HepG2 (cell line): ENCODE data around the gene LCLAT1. TPM values are rescaled to one million over a fixed set of nuclear protein-coding genes. Genes with fewer than 3 reads are reported as not detected.

ENCODE experiments used
- ATAC-seq: fragments of 200-7000 bp; cut with Tn5 transposase; 3 replicates; pipeline ENCODE4 v1.9.1; 2020; ENCODE audit warnings: mild to moderate bottlenecking, moderate library complexity
- BruUV-seq: library from RNA; stranded (reverse); fragments of 400-500 nt; replicated peaks from 2 replicates; lab custom pipeline; 2021; lab: Mats Ljungman, UMichigan
- CTCF ChIA-PET: fragments of 300-600 bp; formaldehyde crosslinking; extraction: SDS; loops from one replicate; lab custom pipeline; 2021; ENCODE audit warnings: low total read pairs, inconsistent platforms, low intra/inter-chr PET ratio; lab: Yijun Ruan, JAX
- POLR2A ChIA-PET: fragments of 350-600 bp; sonication (Branson Sonifier 250); formaldehyde crosslinking; loops from one replicate; lab custom pipeline; 2020; ENCODE audit warnings: antibody characterized with exemption, inconsistent platforms; lab: Yijun Ruan, JAX
- DNase-seq: peaks from one replicate; pipeline ENCODE4 v3.0.0-alpha.2; 2015; ENCODE audit warnings: low spot score
- FAIRE-seq: peaks from 3 replicates; lab custom pipeline; 2011; peaks lifted over from hg19 to GRCh38; lab: Jason Lieb, UNC
- H2AFZ ChIP-seq: one replicate; pipeline ENCODE4 v1.6.1; 2011; ENCODE audit warnings: low read length, inconsistent platforms
- H3K27ac ChIP-seq: fragments of 300-600 bp; 3 replicates; pipeline ENCODE4 v1.8.0; 2011; ENCODE audit warnings: mixed run types, mild to moderate bottlenecking, mixed read lengths, low read length, inconsistent platforms; ENCODE audit not compliant: insufficient read depth; ENCODE audit errors: extremely low read length
- H3K27me3 ChIP-seq, 2 experiments: fragments of 200-600 bp in 1 of 2; 2 replicates in 1 of 2; 3 replicates in 1 of 2; pipeline versions ENCODE4 v1.6.0 to v1.8.0; 2011; ENCODE audit warnings: low read length in 2 of 2, mild to moderate bottlenecking in 2 of 2, moderate library complexity in 2 of 2, inconsistent platforms in 1 of 2; ENCODE audit not compliant: insufficient read depth in 2 of 2, control insufficient read depth in 1 of 2
- H3K36me3 ChIP-seq, 2 experiments: fragments of 200-600 bp in 1 of 2; replicated peaks in 1 of 2; 2 replicates in 1 of 2; 3 replicates in 1 of 2; pipeline versions ENCODE4 v1.5.1 to v1.8.0; 2011; ENCODE audit warnings: low read length in 2 of 2, inconsistent platforms in 1 of 2; ENCODE audit not compliant: insufficient read depth in 2 of 2, control insufficient read depth in 1 of 2
- H3K4me1 ChIP-seq: 2 replicates; pipeline ENCODE4 v1.5.1; 2012; ENCODE audit warnings: low read length, inconsistent platforms; ENCODE audit not compliant: insufficient read depth
- H3K4me2 ChIP-seq: 2 replicates; pipeline ENCODE4 v1.6.0; 2011; ENCODE audit warnings: low read depth, low read length, inconsistent platforms
- H3K4me3 ChIP-seq, 3 experiments: fragments of 200-600 bp in 1 of 3; sonication (generic), shearing (Covaris generic) in 1 of 3; replicated peaks in 1 of 3; 2 replicates each; pipeline ENCODE4 v1.5.1; 2011 to 2016; ENCODE audit warnings: low read length in 3 of 3, inconsistent platforms in 2 of 3, low read depth in 2 of 3, mild to moderate bottlenecking in 2 of 3, control low read depth in 1 of 3, mixed read lengths in 1 of 3; ENCODE audit not compliant: insufficient read depth in 1 of 3
- H3K79me2 ChIP-seq: one replicate; pipeline ENCODE4 v1.6.1; 2011; ENCODE audit warnings: low read length, inconsistent platforms; ENCODE audit not compliant: insufficient read depth
- H3K9ac ChIP-seq: 2 replicates; pipeline ENCODE4 v1.6.0; 2011; ENCODE audit warnings: mild to moderate bottlenecking, low read depth, low read length, inconsistent platforms; ENCODE audit not compliant: insufficient read depth
- H3K9me3 ChIP-seq: 2 replicates; pipeline ENCODE4 v1.5.1; 2012; ENCODE audit warnings: mild to moderate bottlenecking, low read length
- H4K20me1 ChIP-seq: 2 replicates; pipeline ENCODE4 v1.6.0; 2011; ENCODE audit warnings: inconsistent platforms, mild to moderate bottlenecking, low read length, moderate library complexity; ENCODE audit not compliant: insufficient read depth
- ARHGAP35 ChIP-seq: sonication (generic); formaldehyde crosslinking; IDR thresholded peaks from 2 replicates; pipeline ENCODE4 v1.9.0; 2022; ENCODE audit warnings: mild to moderate bottlenecking, inconsistent platforms, moderate library complexity, missing genetic modification reagents, borderline replicate concordance
- CHD2 ChIP-seq: IDR thresholded peaks from 2 replicates; pipeline ENCODE4 v1.6.1; 2011; ENCODE audit warnings: low read depth, low read length, improper control_type of control experiment
- GTF2F1 ChIP-seq: fragments of 150-350 bp; IDR thresholded peaks from 2 replicates; pipeline ENCODE4 v1.6.1; 2014; ENCODE audit warnings: low read length
- HDAC6 ChIP-seq: fragments of 200-600 bp; sonication (generic); IDR thresholded peaks from 2 replicates; pipeline ENCODE4 v1.7.0; 2017; ENCODE audit warnings: mild to moderate bottlenecking, antibody characterized with exemption, low read length, low read depth
- IRF2 ChIP-seq: IDR thresholded peaks from 2 replicates; pipeline ENCODE4 v1.6.1; 2018; ENCODE audit warnings: missing genetic modification reagents, missing compliant biosample characterization
- PCBP1 ChIP-seq: fragments of 200-400 bp; formaldehyde crosslinking; IDR thresholded peaks from 2 replicates; pipeline ENCODE4 v1.6.1; 2017; ENCODE audit warnings: mild to moderate bottlenecking, low read depth, low read length, borderline replicate concordance
- PHF20 ChIP-seq: sonication (generic); formaldehyde crosslinking; IDR thresholded peaks from 2 replicates; pipeline ENCODE4 v1.5.0; 2020; ENCODE audit warnings: mild to moderate bottlenecking, missing genetic modification reagents
- RARG ChIP-seq: sonication (generic); formaldehyde crosslinking; IDR thresholded peaks from 2 replicates; pipeline ENCODE4 v1.4.0; 2020; ENCODE audit warnings: low read depth, mild to moderate bottlenecking, missing genetic modification reagents
- RCOR2 ChIP-seq: IDR thresholded peaks from 2 replicates; pipeline ENCODE4 v1.6.1; 2016; ENCODE audit warnings: missing biosample characterization, missing genetic modification reagents
- XRCC5 ChIP-seq: fragments of 200-400 bp; formaldehyde crosslinking; optimal IDR thresholded peaks from 2 replicates; pipeline ENCODE3; 2017; ENCODE audit warnings: mild to moderate bottlenecking, low read length
- ZBTB3 ChIP-seq: sonication (generic); formaldehyde crosslinking; IDR thresholded peaks from 2 replicates; pipeline ENCODE4 v1.4.0; 2020; ENCODE audit warnings: low read depth, mild to moderate bottlenecking, moderate library complexity, missing genetic modification reagents, borderline replicate concordance
- ZBTB7B ChIP-seq: sonication (generic); formaldehyde crosslinking; IDR thresholded peaks from 2 replicates; pipeline ENCODE4 v1.4.0; 2020; ENCODE audit warnings: missing genetic modification reagents
- ZNF20 ChIP-seq: sonication (generic); formaldehyde crosslinking; IDR thresholded peaks from 2 replicates; pipeline ENCODE4 v1.4.0; 2020; ENCODE audit warnings: mild to moderate bottlenecking, moderate library complexity, missing genetic modification reagents
- ZNF768 ChIP-seq: sonication (generic); formaldehyde crosslinking; IDR thresholded peaks from 2 replicates; pipeline ENCODE4 v1.4.0; 2020; ENCODE audit warnings: missing genetic modification reagents
- ZNF841 ChIP-seq: sonication (generic); formaldehyde crosslinking; IDR thresholded peaks from 2 replicates; pipeline ENCODE4 v1.8.1; 2023; ENCODE audit warnings: missing genetic modification reagents, borderline replicate concordance
- ZSCAN30 ChIP-seq: sonication (generic); formaldehyde crosslinking; IDR thresholded peaks from 2 replicates; pipeline ENCODE4 v1.5.0; 2020; ENCODE audit warnings: mild to moderate bottlenecking, missing genetic modification reagents
- in situ Hi-C: cut with HindIII; loops from 2 replicates; pipeline ENCODE4 v1.10.0; 2017; ENCODE audit warnings: low pct_unique_long_range_greater_than_20kb; ENCODE audit not compliant: extremely low pct_ligation_motif_present
- intact Hi-C: fragments of 100-400 bp; cut with micrococcal nuclease; formaldehyde crosslinking; loops from one replicate; pipeline ENCODE4 v1.10.0; 2022; ENCODE audit not compliant: unreplicated experiment
- polyA plus RNA-seq, 8 experiments: library from polyadenylated mRNA; depleted of rRNA in 3 of 8; stranded (reverse) in 7 of 8; unstranded in 1 of 8; fragments of >200 nt; fragmentation: Illumina TruSeq in 4 of 8; extraction: Trizol in 4 of 8; gene quantifications; 2 replicates each; pipeline versions ENCODE4 v1.2.1 to v1.2.3, GENCODE V29; 2011 to 2016; ENCODE audit warnings: low read depth in 4 of 8, missing spikeins in 1 of 8, mixed read lengths in 1 of 8; ENCODE audit not compliant: insufficient read depth in 1 of 8
- total RNA-seq, 5 experiments: library from RNA; depleted of rRNA; stranded (reverse); fragments of >200 nt; fragmentation: Illumina TruSeq; extraction: Trizol; gene quantifications; 2 replicates each; pipeline ENCODE4 v1.2.3, GENCODE V29; 2016; ENCODE audit warnings: low read depth in 1 of 5
- TF ChIP-seq, protein P1 (sequence below): sonication (generic); formaldehyde crosslinking; IDR thresholded peaks from 2 replicates; pipeline ENCODE4 v1.4.0; 2020; ENCODE audit warnings: missing genetic modification reagents, mild to moderate bottlenecking, borderline replicate concordance
- TF ChIP-seq, protein P2 (sequence below): sonication (generic); formaldehyde crosslinking; IDR thresholded peaks from 2 replicates; pipeline ENCODE4 v1.8.1; 2023; ENCODE audit warnings: missing genetic modification reagents, inconsistent platforms, borderline replicate concordance
- TF ChIP-seq, protein P3 (sequence below): sonication (generic); formaldehyde crosslinking; IDR thresholded peaks from 2 replicates; pipeline ENCODE4 v1.5.1; 2020; ENCODE audit warnings: missing genetic modification reagents, mild to moderate bottlenecking, borderline replicate concordance

LCLAT1 gene
- total and polyA plus RNA-seq, 2 of the 13 experiments (the other 11 are each of a cell fraction or from before 2014, with no cell fraction given): 18.0 to 28.0 TPM

DNA sequence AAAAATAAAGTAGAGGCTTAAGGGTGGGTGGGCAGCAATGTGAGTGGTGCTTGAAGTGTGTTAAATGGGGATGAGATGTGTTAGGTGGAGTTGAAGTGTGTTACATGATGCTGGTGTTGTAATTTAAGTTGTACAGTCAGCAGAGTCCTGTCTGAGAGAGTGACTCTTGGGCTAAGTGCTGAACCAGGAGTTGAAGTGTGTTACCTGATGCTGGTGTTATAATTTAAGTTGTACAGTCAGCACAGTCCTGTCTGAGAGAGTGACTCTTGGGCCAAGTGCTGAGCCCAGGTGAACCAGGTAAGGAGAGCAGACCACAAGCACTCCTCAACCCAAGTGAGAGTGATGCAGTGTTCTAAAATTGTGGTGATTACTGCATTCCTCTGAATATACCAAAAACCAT is 40.6 kb downstream of the LCLAT1 start:
- BruUV-seq: no TSS peak
- Histone ChIP-seq H3K79me2 (peaks cover 11% of the 10 kb centered on the region), H2AFZ (no peak overlapping the region), H3K9ac (no peak overlapping the region), H3K27me3 (no peaks in the 10 kb centered on the region), H3K4me3 (no peak overlapping the region), H3K36me3 (no peaks in the 10 kb centered on the region), H3K9me3 (no peaks in the 10 kb centered on the region), H3K4me2 (no peak overlapping the region), H3K27ac (no peak overlapping the region), H3K4me1 (peaks cover 5% of the 10 kb centered on the region; the same call in 1 of the 2 replicates), H4K20me1 (no peaks in the 10 kb centered on the region)
- POLR2A ChIA-PET: no interaction called here
- TF ChIP-seq CHD2 (no peak), ZNF768 (CRISPR knock-in tag) (no peak), PCBP1 (no peak), RARG (CRISPR knock-in tag) (no peak), XRCC5 (no peak), PHF20 (CRISPR knock-in tag) (no peak), RCOR2 (CRISPR knock-in tag) (no peak), ZNF841 (CRISPR knock-in tag) (no peak), ZBTB7B (CRISPR knock-in tag) (no peak), ZBTB3 (CRISPR knock-in tag) (no peak), GTF2F1 (no peak), HDAC6 (no peak), ZNF20 (CRISPR knock-in tag) (no peak), IRF2 (CRISPR knock-in tag) (no peak), ZSCAN30 (CRISPR knock-in tag) (no peak), ARHGAP35 (CRISPR knock-in tag) (no peak)
- TF ChIP-seq, protein P1, sequence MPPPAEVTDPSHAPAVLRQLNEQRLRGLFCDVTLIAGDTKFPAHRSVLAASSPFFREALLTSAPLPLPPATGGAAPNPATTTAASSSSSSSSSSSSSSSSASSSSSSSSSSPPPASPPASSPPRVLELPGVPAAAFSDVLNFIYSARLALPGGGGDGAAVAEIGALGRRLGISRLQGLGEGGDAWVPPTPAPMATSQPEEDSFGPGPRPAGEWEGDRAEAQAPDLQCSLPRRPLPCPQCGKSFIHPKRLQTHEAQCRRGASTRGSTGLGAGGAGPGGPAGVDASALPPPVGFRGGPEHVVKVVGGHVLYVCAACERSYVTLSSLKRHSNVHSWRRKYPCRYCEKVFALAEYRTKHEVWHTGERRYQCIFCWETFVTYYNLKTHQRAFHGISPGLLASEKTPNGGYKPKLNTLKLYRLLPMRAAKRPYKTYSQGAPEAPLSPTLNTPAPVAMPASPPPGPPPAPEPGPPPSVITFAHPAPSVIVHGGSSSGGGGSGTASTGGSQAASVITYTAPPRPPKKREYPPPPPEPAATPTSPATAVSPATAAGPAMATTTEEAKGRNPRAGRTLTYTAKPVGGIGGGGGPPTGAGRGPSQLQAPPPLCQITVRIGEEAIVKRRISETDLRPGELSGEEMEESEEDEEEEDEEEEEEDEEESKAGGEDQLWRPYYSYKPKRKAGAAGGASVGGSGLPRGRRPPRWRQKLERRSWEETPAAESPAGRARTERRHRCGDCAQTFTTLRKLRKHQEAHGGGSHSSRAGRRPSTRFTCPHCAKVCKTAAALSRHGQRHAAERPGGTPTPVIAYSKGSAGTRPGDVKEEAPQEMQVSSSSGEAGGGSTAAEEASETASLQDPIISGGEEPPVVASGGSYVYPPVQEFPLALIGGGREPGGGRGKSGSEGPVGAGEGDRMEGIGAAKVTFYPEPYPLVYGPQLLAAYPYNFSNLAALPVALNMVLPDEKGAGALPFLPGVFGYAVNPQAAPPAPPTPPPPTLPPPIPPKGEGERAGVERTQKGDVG: no peak
- TF ChIP-seq, protein P2, sequence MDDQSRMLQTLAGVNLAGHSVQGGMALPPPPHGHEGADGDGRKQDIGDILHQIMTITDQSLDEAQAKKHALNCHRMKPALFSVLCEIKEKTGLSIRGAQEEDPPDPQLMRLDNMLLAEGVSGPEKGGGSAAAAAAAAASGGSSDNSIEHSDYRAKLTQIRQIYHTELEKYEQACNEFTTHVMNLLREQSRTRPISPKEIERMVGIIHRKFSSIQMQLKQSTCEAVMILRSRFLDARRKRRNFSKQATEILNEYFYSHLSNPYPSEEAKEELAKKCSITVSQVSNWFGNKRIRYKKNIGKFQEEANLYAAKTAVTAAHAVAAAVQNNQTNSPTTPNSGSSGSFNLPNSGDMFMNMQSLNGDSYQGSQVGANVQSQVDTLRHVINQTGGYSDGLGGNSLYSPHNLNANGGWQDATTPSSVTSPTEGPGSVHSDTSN (CRISPR knock-in tag): no peak
- TF ChIP-seq, protein P3, sequence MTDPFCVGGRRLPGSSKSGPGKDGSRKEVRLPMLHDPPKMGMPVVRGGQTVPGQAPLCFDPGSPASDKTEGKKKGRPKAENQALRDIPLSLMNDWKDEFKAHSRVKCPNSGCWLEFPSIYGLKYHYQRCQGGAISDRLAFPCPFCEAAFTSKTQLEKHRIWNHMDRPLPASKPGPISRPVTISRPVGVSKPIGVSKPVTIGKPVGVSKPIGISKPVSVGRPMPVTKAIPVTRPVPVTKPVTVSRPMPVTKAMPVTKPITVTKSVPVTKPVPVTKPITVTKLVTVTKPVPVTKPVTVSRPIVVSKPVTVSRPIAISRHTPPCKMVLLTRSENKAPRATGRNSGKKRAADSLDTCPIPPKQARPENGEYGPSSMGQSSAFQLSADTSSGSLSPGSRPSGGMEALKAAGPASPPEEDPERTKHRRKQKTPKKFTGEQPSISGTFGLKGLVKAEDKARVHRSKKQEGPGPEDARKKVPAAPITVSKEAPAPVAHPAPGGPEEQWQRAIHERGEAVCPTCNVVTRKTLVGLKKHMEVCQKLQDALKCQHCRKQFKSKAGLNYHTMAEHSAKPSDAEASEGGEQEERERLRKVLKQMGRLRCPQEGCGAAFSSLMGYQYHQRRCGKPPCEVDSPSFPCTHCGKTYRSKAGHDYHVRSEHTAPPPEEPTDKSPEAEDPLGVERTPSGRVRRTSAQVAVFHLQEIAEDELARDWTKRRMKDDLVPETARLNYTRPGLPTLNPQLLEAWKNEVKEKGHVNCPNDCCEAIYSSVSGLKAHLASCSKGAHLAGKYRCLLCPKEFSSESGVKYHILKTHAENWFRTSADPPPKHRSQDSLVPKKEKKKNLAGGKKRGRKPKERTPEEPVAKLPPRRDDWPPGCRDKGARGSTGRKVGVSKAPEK (CRISPR knock-in tag): no peak
- no peak for DNase-seq
- CTCF ChIA-PET: no interaction called here
- no peak for FAIRE-seq
- in situ Hi-C loops (no loop called here), intact Hi-C loops (no loop called here)
- no peak for ATAC-seq
